Uterus (tissue), 2 donors: Measurements from ENCODE around the gene CACNA1B.

Source experiments
- POLR2A ChIP-seq, 2 donors: fragments of 450-650 bp; IDR thresholded peaks; one replicate each; pipeline ENCODE4 v1.6.1; 2016; ENCODE audit warnings: antibody characterized with exemption in 2 of 2, mild to moderate bottlenecking in 1 of 2, moderate library complexity in 1 of 2
- TF ChIP-seq, protein P1 (sequence below), 4 experiments: fragments of 200-600 bp in 2 of 4; fragments of 450-650 bp in 2 of 4; sonication (generic) in 2 of 4; IDR thresholded peaks; one replicate each; pipeline ENCODE4 v1.5.1; 2016 to 2019; ENCODE audit warnings: antibody characterized with exemption in 4 of 4, mild to moderate bottlenecking in 2 of 4, moderate library complexity in 1 of 4

DNA sequence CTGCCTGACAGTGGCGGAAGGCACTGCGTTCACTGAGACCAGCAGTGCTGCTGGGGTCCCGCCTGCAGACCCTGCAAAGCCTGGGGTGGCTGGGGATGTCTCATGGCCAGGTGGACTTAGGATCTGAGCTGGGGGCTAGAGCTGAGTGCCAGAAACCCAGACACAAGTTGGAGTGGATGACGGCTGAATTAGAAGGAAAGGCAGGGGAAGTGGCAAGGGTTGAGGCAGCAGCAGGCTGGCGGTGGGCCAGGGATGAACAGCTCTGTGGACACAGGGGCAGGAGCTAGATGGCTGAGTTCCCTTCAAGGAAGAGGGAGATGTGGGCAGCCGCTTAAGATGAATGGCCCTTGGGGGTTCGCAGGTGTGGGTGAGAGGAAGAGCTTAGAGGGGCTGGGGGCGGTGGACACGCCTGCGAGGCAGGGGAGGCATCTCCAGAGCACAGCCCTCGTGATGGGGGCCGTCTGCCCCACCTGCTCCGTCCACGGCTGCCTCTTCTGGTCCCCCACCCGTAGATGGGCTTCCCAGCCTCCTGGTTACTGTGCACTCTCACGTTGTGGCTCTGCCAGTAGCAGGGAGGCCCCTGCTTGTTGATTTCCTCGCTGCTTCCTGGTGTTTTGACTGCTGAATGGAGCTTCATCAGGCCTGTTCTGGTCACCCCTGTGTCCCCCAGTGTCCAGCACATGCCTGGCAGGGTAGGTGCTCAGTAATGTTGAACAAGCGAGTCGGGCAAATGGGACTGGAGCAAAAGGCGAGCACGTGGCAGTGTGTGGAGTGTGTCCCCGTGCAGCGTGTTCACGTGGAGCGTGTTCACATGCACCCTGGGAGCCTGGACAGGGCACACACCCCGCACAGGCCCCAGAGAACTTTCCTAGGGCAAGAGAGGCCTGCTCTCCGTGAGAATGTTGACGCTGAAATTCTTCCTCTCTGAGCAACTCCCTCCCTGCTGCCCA, 168.2 kb downstream of the CACNA1B start:
- TF ChIP-seq, protein P1, sequence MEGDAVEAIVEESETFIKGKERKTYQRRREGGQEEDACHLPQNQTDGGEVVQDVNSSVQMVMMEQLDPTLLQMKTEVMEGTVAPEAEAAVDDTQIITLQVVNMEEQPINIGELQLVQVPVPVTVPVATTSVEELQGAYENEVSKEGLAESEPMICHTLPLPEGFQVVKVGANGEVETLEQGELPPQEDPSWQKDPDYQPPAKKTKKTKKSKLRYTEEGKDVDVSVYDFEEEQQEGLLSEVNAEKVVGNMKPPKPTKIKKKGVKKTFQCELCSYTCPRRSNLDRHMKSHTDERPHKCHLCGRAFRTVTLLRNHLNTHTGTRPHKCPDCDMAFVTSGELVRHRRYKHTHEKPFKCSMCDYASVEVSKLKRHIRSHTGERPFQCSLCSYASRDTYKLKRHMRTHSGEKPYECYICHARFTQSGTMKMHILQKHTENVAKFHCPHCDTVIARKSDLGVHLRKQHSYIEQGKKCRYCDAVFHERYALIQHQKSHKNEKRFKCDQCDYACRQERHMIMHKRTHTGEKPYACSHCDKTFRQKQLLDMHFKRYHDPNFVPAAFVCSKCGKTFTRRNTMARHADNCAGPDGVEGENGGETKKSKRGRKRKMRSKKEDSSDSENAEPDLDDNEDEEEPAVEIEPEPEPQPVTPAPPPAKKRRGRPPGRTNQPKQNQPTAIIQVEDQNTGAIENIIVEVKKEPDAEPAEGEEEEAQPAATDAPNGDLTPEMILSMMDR (IDR thresholded peaks at IDR 0.05): no peak
- no peak for TF ChIP-seq POLR2A (IDR thresholded peaks at IDR 0.05)
